MM.1S (cell line): ENCODE measurements around the gene COPB2.

ENCODE experiments used
- DNase-seq: peaks from one replicate; pipeline ENCODE4 v3.0.0-alpha.2; 2015
- H2AFZ ChIP-seq: fragments of 300-600 bp; sonication (generic); 2 replicates; pipeline ENCODE4 v1.6.0; 2016; ENCODE audit warnings: antibody characterized with exemption, low read length
- H3F3A ChIP-seq: fragments of 300-600 bp; sonication (generic); 2 replicates; pipeline ENCODE4 v1.6.1; 2016; ENCODE audit warnings: mild to moderate bottlenecking, antibody characterized with exemption, low read length, moderate library complexity, mixed read lengths; ENCODE audit not compliant: insufficient read depth
- H3K27ac ChIP-seq: fragments of 300-600 bp; sonication (generic); 2 replicates; pipeline ENCODE4 v1.5.1; 2016; ENCODE audit warnings: mild to moderate bottlenecking, low read length
- H3K27me3 ChIP-seq: fragments of 300-600 bp; sonication (generic); replicated peaks from 2 replicates; pipeline ENCODE4 v1.6.0; 2016; ENCODE audit warnings: low read length; ENCODE audit not compliant: insufficient read depth
- H3K36me3 ChIP-seq: fragments of 300-600 bp; sonication (generic); replicated peaks from 2 replicates; pipeline ENCODE4 v1.6.1; 2016; ENCODE audit warnings: mild to moderate bottlenecking, low read length, mixed read lengths; ENCODE audit not compliant: insufficient read depth
- H3K4me1 ChIP-seq: fragments of 300-600 bp; sonication (generic); 2 replicates; pipeline ENCODE4 v1.6.1; 2016; ENCODE audit warnings: low read length, mixed read lengths
- H3K4me2 ChIP-seq: fragments of 300-600 bp; sonication (generic); 2 replicates; pipeline ENCODE4 v1.6.0; 2016; ENCODE audit warnings: low read depth, low read length
- H3K4me3 ChIP-seq: fragments of 300-600 bp; sonication (generic); 2 replicates; pipeline ENCODE4 v1.5.1; 2016; ENCODE audit warnings: low read length, mixed read lengths
- H3K79me2 ChIP-seq: fragments of 300-600 bp; sonication (generic); 2 replicates; pipeline ENCODE4 v1.6.1; 2016; ENCODE audit warnings: mixed run types, low read length, mixed read lengths
- H3K9ac ChIP-seq: fragments of 300-600 bp; sonication (generic); 2 replicates; pipeline ENCODE4 v1.6.1; 2016; ENCODE audit warnings: low read length, mixed read lengths
- H3K9me2 ChIP-seq: fragments of 300-600 bp; sonication (generic); replicated peaks from 2 replicates; pipeline ENCODE4 v1.6.1; 2016; ENCODE audit warnings: mild to moderate bottlenecking, low read length, mixed read lengths; ENCODE audit not compliant: insufficient read depth
- H3K9me3 ChIP-seq: fragments of 300-600 bp; sonication (generic); replicated peaks from 2 replicates; pipeline ENCODE4 v1.6.1; 2016; ENCODE audit warnings: mild to moderate bottlenecking, low read length, mixed read lengths; ENCODE audit not compliant: insufficient read depth
- H4K20me1 ChIP-seq: fragments of 300-600 bp; sonication (generic); 2 replicates; pipeline ENCODE4 v1.6.1; 2016; ENCODE audit warnings: mild to moderate bottlenecking, low read length, moderate library complexity, mixed read lengths; ENCODE audit not compliant: insufficient read depth
- EZH2 ChIP-seq: fragments of 300-600 bp; sonication (generic); optimal IDR thresholded peaks from 2 replicates; pipeline ENCODE3; 2017; ENCODE audit warnings: low read depth, mild to moderate bottlenecking, antibody characterized with exemption, low read length, mixed read lengths
- EZH2phosphoT487 ChIP-seq: fragments of 300-600 bp; sonication (generic); IDR thresholded peaks from 2 replicates; pipeline ENCODE4 v1.6.1; 2018; ENCODE audit warnings: antibody characterized with exemption, low read length
- TF ChIP-seq, protein P1 (sequence below): fragments of 300-600 bp; sonication (generic); IDR thresholded peaks from 2 replicates; pipeline ENCODE4 v1.5.1; 2016; ENCODE audit warnings: antibody characterized with exemption, low read length, mixed read lengths

COPB2 gene

DNA sequence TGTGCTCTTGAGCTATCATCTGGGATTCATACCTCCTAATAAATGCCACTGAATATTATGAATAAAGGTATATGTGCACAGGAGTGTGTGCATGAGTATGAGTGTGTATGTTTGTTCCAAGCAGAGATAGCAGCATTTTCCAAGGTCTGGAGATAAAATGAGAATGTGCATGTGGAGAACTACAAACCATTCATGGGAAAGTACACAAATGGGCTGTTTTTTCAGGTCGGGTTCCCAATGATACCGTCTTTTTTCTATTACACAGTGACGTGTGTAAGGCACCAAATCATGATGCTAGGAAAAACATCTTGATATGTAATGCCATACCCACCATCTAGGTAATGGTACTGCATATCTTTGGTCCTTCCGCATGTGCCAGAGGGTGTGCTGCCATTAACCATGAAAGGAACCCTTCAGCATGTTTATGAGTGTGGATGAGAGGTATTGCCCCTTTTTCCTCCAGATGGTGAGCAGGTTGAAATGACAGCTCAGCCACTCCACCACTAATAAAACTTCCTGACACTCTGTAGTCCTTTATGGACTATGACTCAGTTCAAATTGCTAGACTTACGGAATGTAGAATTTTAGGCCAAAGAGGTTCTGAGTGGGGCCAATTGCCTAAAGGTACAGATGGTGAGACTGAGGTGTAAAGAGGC, 36.4 kb upstream of the COPB2 start:
- Histone ChIP-seq H3K4me3 (no peak overlapping the region), H4K20me1 (no peaks in the 10 kb centered on the region), H3K9me3 (no peaks in the 10 kb centered on the region), H2AFZ (no peak overlapping the region), H3K9me2 (no peaks in the 10 kb centered on the region), H3K9ac (no peak overlapping the region), H3K27me3 (no peaks in the 10 kb centered on the region), H3F3A (no peaks in the 10 kb centered on the region), H3K27ac (no peak overlapping the region), H3K4me2 (no peak overlapping the region), H3K36me3 (no peaks in the 10 kb centered on the region), H3K4me1 (no peaks in the 10 kb centered on the region), H3K79me2 (no peaks in the 10 kb centered on the region)
- DNase-seq, result no peak
- TF ChIP-seq, protein P1, sequence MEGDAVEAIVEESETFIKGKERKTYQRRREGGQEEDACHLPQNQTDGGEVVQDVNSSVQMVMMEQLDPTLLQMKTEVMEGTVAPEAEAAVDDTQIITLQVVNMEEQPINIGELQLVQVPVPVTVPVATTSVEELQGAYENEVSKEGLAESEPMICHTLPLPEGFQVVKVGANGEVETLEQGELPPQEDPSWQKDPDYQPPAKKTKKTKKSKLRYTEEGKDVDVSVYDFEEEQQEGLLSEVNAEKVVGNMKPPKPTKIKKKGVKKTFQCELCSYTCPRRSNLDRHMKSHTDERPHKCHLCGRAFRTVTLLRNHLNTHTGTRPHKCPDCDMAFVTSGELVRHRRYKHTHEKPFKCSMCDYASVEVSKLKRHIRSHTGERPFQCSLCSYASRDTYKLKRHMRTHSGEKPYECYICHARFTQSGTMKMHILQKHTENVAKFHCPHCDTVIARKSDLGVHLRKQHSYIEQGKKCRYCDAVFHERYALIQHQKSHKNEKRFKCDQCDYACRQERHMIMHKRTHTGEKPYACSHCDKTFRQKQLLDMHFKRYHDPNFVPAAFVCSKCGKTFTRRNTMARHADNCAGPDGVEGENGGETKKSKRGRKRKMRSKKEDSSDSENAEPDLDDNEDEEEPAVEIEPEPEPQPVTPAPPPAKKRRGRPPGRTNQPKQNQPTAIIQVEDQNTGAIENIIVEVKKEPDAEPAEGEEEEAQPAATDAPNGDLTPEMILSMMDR, result no peak
- TF ChIP-seq EZH2, result no peak
- TF ChIP-seq EZH2phosphoT487, result no peak

DNA sequence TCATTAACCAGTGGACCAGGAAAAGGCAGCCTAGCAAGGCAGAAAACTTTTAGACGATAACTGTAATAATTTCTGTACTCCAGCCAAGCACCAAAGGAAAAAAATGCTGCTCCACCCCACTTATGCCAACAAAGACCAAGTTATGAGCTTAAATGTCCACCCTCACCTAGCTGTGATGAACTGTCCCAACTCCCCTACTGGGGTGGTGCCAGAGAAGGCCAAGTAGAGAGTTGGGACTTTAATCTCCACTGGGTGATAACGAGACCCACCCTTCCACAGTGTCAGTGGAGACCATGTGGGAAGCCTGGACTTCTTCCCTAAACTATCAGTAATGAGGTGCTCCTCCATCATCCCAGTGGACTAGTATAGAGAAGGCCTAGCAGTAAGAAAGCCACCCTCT, 33.8 kb upstream of the COPB2 start:
- Histone ChIP-seq H3K4me3 (no peak overlapping the region), H3F3A (no peaks in the 10 kb centered on the region), H3K27me3 (no peaks in the 10 kb centered on the region), H3K27ac (no peak overlapping the region), H3K36me3 (no peaks in the 10 kb centered on the region), H3K9me3 (no peaks in the 10 kb centered on the region), H3K9me2 (no peaks in the 10 kb centered on the region), H2AFZ (no peak overlapping the region), H3K9ac (no peak overlapping the region), H3K4me2 (no peak overlapping the region), H4K20me1 (no peaks in the 10 kb centered on the region), H3K4me1 (no peaks in the 10 kb centered on the region), H3K79me2 (no peaks in the 10 kb centered on the region)
- DNase-seq, result no peak
- TF ChIP-seq EZH2phosphoT487, result no peak
- no peak for TF ChIP-seq EZH2
- TF ChIP-seq, protein P1, result no peak

DNA sequence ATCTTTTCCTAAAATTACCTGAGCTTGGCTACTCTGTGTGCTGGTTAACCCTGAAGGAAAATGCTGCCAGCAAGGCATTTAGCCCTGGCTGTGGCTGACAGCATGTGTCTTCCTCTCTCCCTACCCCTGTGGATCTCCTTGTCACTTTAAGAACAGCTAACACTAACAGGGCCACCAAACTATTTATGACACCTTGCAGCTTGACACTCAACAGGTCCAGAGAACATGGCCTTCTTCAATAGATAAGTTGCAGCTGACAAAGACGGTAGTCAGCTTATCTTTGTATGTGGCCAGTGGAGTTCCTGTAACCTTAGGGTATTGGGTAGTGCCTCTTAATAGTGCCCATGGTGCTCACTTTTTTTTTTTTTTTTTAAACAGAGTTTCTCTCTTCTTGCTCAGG, 32.0 kb upstream of the COPB2 start:
- no peak overlapping the region for H3K27ac ChIP-seq
- no peak overlapping the region for H3K9ac ChIP-seq
- H3F3A ChIP-seq, result no peaks in the 10 kb centered on the region
- H3K4me1 ChIP-seq, result no peaks in the 10 kb centered on the region
- H3K9me3 ChIP-seq, result no peaks in the 10 kb centered on the region
- no peaks in the 10 kb centered on the region for H3K27me3 ChIP-seq
- H3K4me2 ChIP-seq, result no peak overlapping the region
- no peak for DNase-seq
- no peak overlapping the region for H2AFZ ChIP-seq
- H3K4me3 ChIP-seq, result no peak overlapping the region
- H3K9me2 ChIP-seq, result no peaks in the 10 kb centered on the region
- TF ChIP-seq, protein P1, result no peak
- TF ChIP-seq EZH2phosphoT487 (no peak), EZH2 (no peak)
- H4K20me1 ChIP-seq, result no peaks in the 10 kb centered on the region
- H3K36me3 ChIP-seq, result no peaks in the 10 kb centered on the region
- H3K79me2 ChIP-seq, result no peaks in the 10 kb centered on the region
